GM06990 (cell line): ENCODE measurements around the gene SMOC2.

Experiments used
- DNase-seq: peaks from one replicate; pipeline ENCODE4 v3.0.0-alpha.2; 2011; ENCODE audit not compliant: insufficient read length; ENCODE audit errors: extremely low read depth
- H3K27me3 ChIP-seq: replicated peaks from 2 replicates; pipeline ENCODE4 v1.6.0; 2011; ENCODE audit warnings: low read length; ENCODE audit not compliant: control insufficient read depth, insufficient read depth
- H3K36me3 ChIP-seq: 2 replicates; pipeline ENCODE4 v1.5.1; 2011; ENCODE audit warnings: low read length; ENCODE audit not compliant: control insufficient read depth, insufficient read depth
- H3K4me3 ChIP-seq: replicated peaks from 2 replicates; pipeline ENCODE4 v1.5.1; 2011; ENCODE audit warnings: low read depth, mild to moderate bottlenecking, control low read depth, low read length
- TF ChIP-seq, protein P1 (sequence below): IDR thresholded peaks from 2 replicates; pipeline ENCODE4 v1.5.1; 2011; ENCODE audit warnings: low read length, control low read depth, mild to moderate bottlenecking, inconsistent platforms; ENCODE audit not compliant: insufficient read depth, poor library complexity, severe bottlenecking

Gene SMOC2

GRCh38 chr6:168520233-168520632 is 79.2 kb downstream of the SMOC2 start:
- no peak overlapping the region for H3K4me3 ChIP-seq
- no peaks in the 10 kb centered on the region for H3K36me3 ChIP-seq
- H3K27me3 ChIP-seq, result no peaks in the 10 kb centered on the region
- no peak for DNase-seq
- TF ChIP-seq, protein P1, sequence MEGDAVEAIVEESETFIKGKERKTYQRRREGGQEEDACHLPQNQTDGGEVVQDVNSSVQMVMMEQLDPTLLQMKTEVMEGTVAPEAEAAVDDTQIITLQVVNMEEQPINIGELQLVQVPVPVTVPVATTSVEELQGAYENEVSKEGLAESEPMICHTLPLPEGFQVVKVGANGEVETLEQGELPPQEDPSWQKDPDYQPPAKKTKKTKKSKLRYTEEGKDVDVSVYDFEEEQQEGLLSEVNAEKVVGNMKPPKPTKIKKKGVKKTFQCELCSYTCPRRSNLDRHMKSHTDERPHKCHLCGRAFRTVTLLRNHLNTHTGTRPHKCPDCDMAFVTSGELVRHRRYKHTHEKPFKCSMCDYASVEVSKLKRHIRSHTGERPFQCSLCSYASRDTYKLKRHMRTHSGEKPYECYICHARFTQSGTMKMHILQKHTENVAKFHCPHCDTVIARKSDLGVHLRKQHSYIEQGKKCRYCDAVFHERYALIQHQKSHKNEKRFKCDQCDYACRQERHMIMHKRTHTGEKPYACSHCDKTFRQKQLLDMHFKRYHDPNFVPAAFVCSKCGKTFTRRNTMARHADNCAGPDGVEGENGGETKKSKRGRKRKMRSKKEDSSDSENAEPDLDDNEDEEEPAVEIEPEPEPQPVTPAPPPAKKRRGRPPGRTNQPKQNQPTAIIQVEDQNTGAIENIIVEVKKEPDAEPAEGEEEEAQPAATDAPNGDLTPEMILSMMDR, result no peak

DNA sequence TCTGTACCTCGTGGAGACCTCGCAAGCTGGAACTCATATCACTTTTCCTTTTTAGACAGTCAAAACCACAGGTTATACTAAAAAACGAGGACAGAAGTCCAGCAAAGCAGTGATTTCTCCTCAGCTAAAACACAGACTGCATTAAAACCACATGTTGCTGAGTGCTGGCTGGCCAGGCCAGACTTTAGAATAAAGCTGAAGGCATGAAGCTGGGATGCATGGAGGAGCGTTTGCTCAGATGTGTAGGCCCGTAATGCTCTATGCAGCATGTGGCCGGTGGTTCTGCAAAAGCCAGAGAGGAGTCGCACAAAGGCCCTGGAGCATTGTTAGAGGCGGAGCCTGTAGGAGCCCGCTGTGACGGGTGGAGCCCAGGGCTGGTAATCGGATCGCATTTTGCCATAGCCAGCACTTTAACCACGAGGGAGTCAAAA is 83.6 kb downstream of the SMOC2 start:
- Histone ChIP-seq H3K4me3 (no peak overlapping the region), H3K36me3 (no peaks in the 10 kb centered on the region), H3K27me3 (no peaks in the 10 kb centered on the region)
- no peak for DNase-seq
- TF ChIP-seq, protein P1, result no peak

- H3K27me3 ChIP-seq, result no peaks in the 10 kb centered on the region
- no peaks in the 10 kb centered on the region for H3K36me3 ChIP-seq
- no peak overlapping the region for H3K4me3 ChIP-seq
- DNase-seq, result no peak
- TF ChIP-seq, protein P1, result no peak
Observed at GRCh38 chr6:168525114-168525513, 84.1 kb downstream of the SMOC2 start.

DNA sequence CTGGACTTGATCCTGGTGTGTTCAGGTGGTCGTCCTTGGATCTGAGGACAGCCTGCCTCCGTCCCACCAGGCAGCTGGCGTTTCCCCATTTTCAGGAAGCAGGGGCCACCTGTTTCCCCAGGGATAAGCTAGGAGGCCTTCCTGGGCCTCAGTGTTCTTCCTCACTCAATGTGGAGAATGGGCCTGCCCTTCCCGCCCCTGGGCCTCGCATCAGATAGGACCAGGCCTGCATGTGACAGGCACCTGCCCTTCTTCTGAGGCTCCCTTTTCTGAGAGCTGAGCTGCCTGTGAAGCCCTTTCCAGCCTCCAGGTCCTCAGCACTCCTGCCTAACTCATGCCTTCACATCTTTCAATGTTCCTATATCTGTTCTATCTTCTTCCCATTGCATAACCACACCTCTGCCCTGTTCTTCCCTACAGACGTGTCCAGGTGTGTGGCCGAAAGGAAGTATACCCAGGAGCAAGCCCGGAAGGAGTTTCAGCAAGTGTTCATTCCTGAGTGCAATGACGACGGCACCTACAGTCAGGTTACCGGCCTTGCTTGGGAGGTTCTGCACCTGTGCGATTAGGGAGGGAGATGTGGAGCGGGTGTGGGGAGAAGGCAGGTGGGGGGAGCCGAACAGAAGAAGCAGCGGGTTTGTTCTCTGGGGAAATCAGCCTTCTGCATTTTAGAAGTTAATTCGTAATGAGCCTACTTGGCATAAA is 85.1 kb downstream of the SMOC2 start:
- H3K27me3 ChIP-seq, result no peaks in the 10 kb centered on the region
- TF ChIP-seq, protein P1, result no peak
- no peak for DNase-seq
- H3K4me3 ChIP-seq, result no peak overlapping the region
- no peaks in the 10 kb centered on the region for H3K36me3 ChIP-seq

DNA sequence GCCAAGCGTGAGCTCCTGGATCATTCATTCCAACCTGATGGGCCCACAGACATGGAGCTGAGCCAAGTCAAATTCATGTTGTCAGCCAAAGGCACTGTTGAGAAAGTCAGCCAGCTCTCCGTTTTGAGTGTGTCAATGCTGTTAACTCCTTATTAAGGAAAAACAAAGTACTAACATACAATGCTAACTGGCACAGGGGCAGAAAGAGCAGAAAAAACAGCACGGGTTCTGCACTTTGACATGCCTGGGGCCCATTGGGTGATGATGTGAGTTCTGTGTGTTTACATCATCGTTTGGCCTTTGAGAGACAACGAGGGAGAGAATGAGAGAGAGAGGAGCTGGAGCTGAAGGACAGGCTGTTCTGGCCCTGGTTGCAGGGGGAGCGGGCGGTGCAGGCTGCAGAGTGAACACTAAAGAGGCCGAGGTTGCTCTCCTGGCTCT is 85.9 kb downstream of the SMOC2 start:
- no peak for DNase-seq

More for the DNA sequence above, 85.9 kb downstream of the SMOC2 start:
- Histone ChIP-seq H3K4me3 (no peak overlapping the region), H3K27me3 (no peaks in the 10 kb centered on the region), H3K36me3 (no peaks in the 10 kb centered on the region)
- TF ChIP-seq, protein P1, result no peak
